ENCODE data around the gene APBA1. TPM values are rescaled to one million over a fixed set of nuclear protein-coding genes. Genes with fewer than 3 reads are reported as not detected.

Gene APBA1
- total RNA-seq, 1 experiment from 2014 or later, result 0.05 TPM

DNA sequence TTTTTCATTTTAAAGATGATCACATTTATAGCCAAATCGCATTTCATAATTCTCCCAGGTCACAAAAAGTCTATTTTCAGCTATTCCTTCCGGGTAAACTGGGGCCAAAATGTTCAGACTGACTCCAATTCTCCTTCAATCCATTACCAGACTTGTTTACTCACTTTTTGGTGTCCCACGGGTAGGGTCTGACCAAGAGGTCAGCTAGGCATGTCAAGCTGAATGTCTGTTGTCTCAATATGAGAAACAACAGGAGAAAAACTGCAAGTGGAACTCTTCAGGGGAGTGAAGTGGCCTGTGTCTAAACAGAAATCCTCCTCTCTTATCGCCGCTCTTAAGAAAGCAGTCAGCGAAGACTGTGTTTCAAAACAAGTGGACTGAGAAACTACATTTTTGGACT lies 171.3 kb downstream of the APBA1 start:
- intact Hi-C loops (cut with micrococcal nuclease; ENCODE audit: unreplicated experiment) (no loop called here), in situ Hi-C loops (cut with HindIII; ENCODE audit: low pct_unique_long_range_greater_than_20kb, low sequenced_read_pairs) (no loop called here)
- POLR2A ChIA-PET, result no interaction called here
- no peak for TF ChIP-seq SIN3A (IDR thresholded peaks at IDR 0.05; ENCODE audit: borderline replicate concordance, insufficient read depth, low read depth, low read length)
- TF ChIP-seq TCF7L2 (IDR thresholded peaks at IDR 0.05; ENCODE audit: low read depth, low read length), result no peak
- TF ChIP-seq REST (IDR thresholded peaks at IDR 0.05; ENCODE audit: insufficient read depth in 1 of 2, low read depth in 2 of 2, low read length in 1 of 2), result no peak
- TF ChIP-seq, protein P1, sequence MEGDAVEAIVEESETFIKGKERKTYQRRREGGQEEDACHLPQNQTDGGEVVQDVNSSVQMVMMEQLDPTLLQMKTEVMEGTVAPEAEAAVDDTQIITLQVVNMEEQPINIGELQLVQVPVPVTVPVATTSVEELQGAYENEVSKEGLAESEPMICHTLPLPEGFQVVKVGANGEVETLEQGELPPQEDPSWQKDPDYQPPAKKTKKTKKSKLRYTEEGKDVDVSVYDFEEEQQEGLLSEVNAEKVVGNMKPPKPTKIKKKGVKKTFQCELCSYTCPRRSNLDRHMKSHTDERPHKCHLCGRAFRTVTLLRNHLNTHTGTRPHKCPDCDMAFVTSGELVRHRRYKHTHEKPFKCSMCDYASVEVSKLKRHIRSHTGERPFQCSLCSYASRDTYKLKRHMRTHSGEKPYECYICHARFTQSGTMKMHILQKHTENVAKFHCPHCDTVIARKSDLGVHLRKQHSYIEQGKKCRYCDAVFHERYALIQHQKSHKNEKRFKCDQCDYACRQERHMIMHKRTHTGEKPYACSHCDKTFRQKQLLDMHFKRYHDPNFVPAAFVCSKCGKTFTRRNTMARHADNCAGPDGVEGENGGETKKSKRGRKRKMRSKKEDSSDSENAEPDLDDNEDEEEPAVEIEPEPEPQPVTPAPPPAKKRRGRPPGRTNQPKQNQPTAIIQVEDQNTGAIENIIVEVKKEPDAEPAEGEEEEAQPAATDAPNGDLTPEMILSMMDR (IDR thresholded peaks at IDR 0.05), result no peak
- no peak for TF ChIP-seq POLR2AphosphoS5 (IDR thresholded peaks at IDR 0.05; ENCODE audit: low read depth, low read length)
- H3K27me3 ChIP-seq (ENCODE audit: control insufficient read depth, insufficient read depth, low read length), result no peaks in the 10 kb centered on the region
- CTCF ChIA-PET, result no interaction called here
- no TSS peak for BruUV-seq (replicated peaks)
- no peaks in the 10 kb centered on the region for H3K36me3 ChIP-seq (ENCODE audit: control insufficient read depth, insufficient read depth, low read length)
- no peaks in the 10 kb centered on the region for H3K9me3 ChIP-seq (ENCODE audit: control insufficient read depth, insufficient read depth, low read depth, low read length)
- DNase-seq (ENCODE audit: low read depth, low spot score) (no peak), ATAC-seq (no peak)
- no peak overlapping the region for H3K27ac ChIP-seq (ENCODE audit: low read length)
- no peak overlapping the region for H3K4me3 ChIP-seq (ENCODE audit: low read depth in 2 of 2, low read length in 2 of 2)
- no peaks in the 10 kb centered on the region for H3K4me1 ChIP-seq (ENCODE audit: control insufficient read depth, insufficient read depth, low read length)

DNA sequence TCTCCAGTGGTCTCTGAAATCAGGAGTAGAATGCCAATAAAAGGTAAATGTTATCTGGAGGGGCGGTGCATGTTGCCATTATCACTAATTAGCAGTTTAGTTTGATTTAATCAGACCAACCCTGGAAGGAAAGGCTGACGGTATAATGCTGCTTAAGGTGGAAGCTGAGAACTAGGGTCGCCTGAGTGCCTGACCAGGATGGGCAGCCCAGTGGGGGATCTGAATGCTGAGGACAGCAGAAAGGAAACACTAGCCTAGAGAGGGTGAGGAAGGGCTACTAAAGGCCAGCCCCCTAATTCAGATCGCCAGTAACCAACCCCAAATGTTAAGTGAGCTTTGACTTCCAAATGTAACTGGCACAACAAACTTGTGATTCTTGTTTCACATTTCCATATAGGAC lies 172.2 kb downstream of the APBA1 start:
- no peaks in the 10 kb centered on the region for H3K27me3 ChIP-seq (ENCODE audit: control insufficient read depth, insufficient read depth, low read length)

More for the DNA sequence above, 172.2 kb downstream of the APBA1 start:
- TF ChIP-seq, protein P1 (IDR thresholded peaks at IDR 0.05), result no peak
- no peak for TF ChIP-seq SIN3A (IDR thresholded peaks at IDR 0.05; ENCODE audit: borderline replicate concordance, insufficient read depth, low read depth, low read length)
- TF ChIP-seq REST (IDR thresholded peaks at IDR 0.05; ENCODE audit: insufficient read depth in 1 of 2, low read depth in 2 of 2, low read length in 1 of 2), result no peak
- no peak for TF ChIP-seq POLR2AphosphoS5 (IDR thresholded peaks at IDR 0.05; ENCODE audit: low read depth, low read length)
- no peak for TF ChIP-seq TCF7L2 (IDR thresholded peaks at IDR 0.05; ENCODE audit: low read depth, low read length)
- in situ Hi-C loops (cut with HindIII; ENCODE audit: low pct_unique_long_range_greater_than_20kb, low sequenced_read_pairs) (no loop called here), intact Hi-C loops (cut with micrococcal nuclease; ENCODE audit: unreplicated experiment) (no loop called here)
- DNase-seq (ENCODE audit: low read depth, low spot score) (no peak), ATAC-seq (no peak)
- ChIA-PET CTCF (no interaction called here), POLR2A (no interaction called here)
- H3K9me3 ChIP-seq (ENCODE audit: control insufficient read depth, insufficient read depth, low read depth, low read length), result no peaks in the 10 kb centered on the region
- H3K36me3 ChIP-seq (ENCODE audit: control insufficient read depth, insufficient read depth, low read length), result no peaks in the 10 kb centered on the region
- BruUV-seq (replicated peaks), result no TSS peak
- no peak overlapping the region for H3K27ac ChIP-seq (ENCODE audit: low read length)
- no peaks in the 10 kb centered on the region for H3K4me1 ChIP-seq (ENCODE audit: control insufficient read depth, insufficient read depth, low read length)
- no peak overlapping the region for H3K4me3 ChIP-seq (ENCODE audit: low read depth in 2 of 2, low read length in 2 of 2)
